OCI-LY3 (cell line): ENCODE data around the gene SMTN.

Experiments used
- H2AFZ ChIP-seq: fragments of 200-600, 300-600 bp; shearing (Covaris generic); 2 replicates; pipeline ENCODE4 v1.6.0; 2014; ENCODE audit warnings: antibody characterized with exemption, low read depth, low read length
- H3K27ac ChIP-seq: fragments of 200-600, 300-600 bp; sonication (generic); 2 replicates; pipeline ENCODE4 v1.5.1; 2014; ENCODE audit warnings: mild to moderate bottlenecking, low read length, moderate library complexity, mixed read lengths
- H3K27me3 ChIP-seq: fragments of 200-600, 300-600 bp; sonication (generic); 2 replicates; pipeline ENCODE4 v1.6.1; 2014; ENCODE audit warnings: low read depth, low read length, mixed read lengths
- H3K36me3 ChIP-seq: fragments of 200-600, 300-600 bp; sonication (generic); replicated peaks from 2 replicates; pipeline ENCODE3; 2014; ENCODE audit warnings: low read depth, low read length, mixed read lengths
- H3K4me1 ChIP-seq: fragments of 300-600, 200-600 bp; sonication (generic); 2 replicates; pipeline ENCODE4 v1.6.1; 2014; ENCODE audit warnings: low read length, mixed read lengths
- H3K4me2 ChIP-seq: fragments of 200-600, 300-600 bp; sonication (generic); 2 replicates; pipeline ENCODE4 v1.6.1; 2014; ENCODE audit warnings: low read length, mixed read lengths
- H3K4me3 ChIP-seq: fragments of 300-600, 200-600 bp; sonication (generic); 2 replicates; pipeline ENCODE4 v1.5.1; 2014; ENCODE audit warnings: antibody characterized with exemption, mild to moderate bottlenecking, low read length, moderate library complexity
- H3K79me2 ChIP-seq: fragments of 300-600, 200-600 bp; shearing (Covaris generic); 2 replicates; pipeline ENCODE4 v1.6.1; 2014; ENCODE audit warnings: mild to moderate bottlenecking, low read length, mixed read lengths
- H3K9ac ChIP-seq: fragments of 300-600, 200-600 bp; shearing (Covaris generic); 2 replicates; pipeline ENCODE4 v1.6.0; 2014; ENCODE audit warnings: mild to moderate bottlenecking, low read length, moderate library complexity
- H3K9me3 ChIP-seq: fragments of 200-600, 300-600 bp; shearing (Covaris generic); 2 replicates; pipeline ENCODE4 v1.6.1; 2014; ENCODE audit warnings: low read length, mixed read lengths; ENCODE audit not compliant: insufficient read depth
- H4K20me1 ChIP-seq: fragments of 200-600, 300-600 bp; sonication (generic); 2 replicates; pipeline ENCODE4 v1.6.1; 2016; ENCODE audit warnings: low read length, mixed read lengths; ENCODE audit not compliant: insufficient read depth
- EZH2phosphoT487 ChIP-seq: fragments of 200-600 bp; shearing (Covaris generic); IDR thresholded peaks from 2 replicates; pipeline ENCODE4 v1.6.1; 2018; ENCODE audit warnings: antibody characterized with exemption, mixed run types, low read depth
- TF ChIP-seq, protein P1 (sequence below): fragments of 200-600, 300-600 bp; sonication (generic); IDR thresholded peaks from 2 replicates; pipeline ENCODE4 v1.5.1; 2014; ENCODE audit warnings: antibody characterized with exemption, low read length, low read depth

The SMTN gene

DNA sequence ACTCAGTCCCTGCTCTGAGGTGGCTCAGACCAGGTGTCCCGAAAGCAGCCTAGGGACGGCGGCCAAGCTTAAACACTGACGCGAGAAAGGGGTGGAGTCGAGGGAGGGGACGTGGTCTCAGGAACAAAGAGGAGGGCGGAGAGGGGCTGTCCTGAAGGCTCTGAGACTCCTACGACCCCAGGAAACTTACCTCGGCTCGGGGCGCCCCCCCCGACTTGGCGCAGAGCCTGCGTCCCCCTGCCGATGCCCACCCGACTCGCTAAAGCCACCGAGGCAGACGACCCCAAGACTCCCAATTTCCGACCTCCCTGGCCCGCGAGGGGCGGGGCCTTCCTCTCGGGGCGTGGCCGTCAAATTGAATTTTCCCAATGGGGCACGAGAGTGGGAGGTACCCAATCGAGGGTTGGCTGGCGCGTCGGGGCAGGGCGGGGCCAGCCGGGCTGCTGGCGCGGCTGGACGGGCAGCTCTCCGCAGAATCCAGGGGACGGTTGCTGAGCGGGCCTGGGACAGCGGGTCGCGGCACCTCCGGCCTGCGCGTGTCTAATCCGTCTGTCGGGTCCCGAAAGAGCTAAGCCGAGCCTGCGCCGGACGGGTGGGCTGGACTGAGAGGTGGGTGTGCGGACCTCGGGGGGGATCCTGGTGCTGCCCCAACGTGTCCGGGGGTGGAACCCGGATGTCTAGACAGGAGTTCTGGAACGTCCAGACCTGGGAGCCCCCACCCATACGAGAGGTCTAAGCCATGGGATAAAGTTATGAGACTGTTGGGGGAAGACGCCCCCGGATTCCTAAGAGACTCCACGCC lies at the start of gene SMTN:
TSS of gene SMTN (plus strand) at position 471 of the 802 bp plus-strand sequence. CDS start 1,941 bp downstream, outside the sequence.
- Histone ChIP-seq H3K79me2 (peaks cover 20% of the 10 kb centered on the region), H3K4me3 (peak within 1 kb of the TSS; percentile 86), H3K9me3 (no peaks in the 10 kb centered on the region), H4K20me1 (no peaks in the 10 kb centered on the region), H3K27ac (peak within 1 kb of the TSS; percentile 33), H3K36me3 (no peaks in the 10 kb centered on the region), H2AFZ (peak within 1 kb of the TSS; percentile 68; the same call in 1 of the 2 replicates), H3K4me2 (peak within 1 kb of the TSS; percentile 93), H3K27me3 (no peaks in the 10 kb centered on the region), H3K9ac (peak within 1 kb of the TSS; percentile 76), H3K4me1 (peaks cover 35% of the 10 kb centered on the region)
- TF ChIP-seq, protein P1, sequence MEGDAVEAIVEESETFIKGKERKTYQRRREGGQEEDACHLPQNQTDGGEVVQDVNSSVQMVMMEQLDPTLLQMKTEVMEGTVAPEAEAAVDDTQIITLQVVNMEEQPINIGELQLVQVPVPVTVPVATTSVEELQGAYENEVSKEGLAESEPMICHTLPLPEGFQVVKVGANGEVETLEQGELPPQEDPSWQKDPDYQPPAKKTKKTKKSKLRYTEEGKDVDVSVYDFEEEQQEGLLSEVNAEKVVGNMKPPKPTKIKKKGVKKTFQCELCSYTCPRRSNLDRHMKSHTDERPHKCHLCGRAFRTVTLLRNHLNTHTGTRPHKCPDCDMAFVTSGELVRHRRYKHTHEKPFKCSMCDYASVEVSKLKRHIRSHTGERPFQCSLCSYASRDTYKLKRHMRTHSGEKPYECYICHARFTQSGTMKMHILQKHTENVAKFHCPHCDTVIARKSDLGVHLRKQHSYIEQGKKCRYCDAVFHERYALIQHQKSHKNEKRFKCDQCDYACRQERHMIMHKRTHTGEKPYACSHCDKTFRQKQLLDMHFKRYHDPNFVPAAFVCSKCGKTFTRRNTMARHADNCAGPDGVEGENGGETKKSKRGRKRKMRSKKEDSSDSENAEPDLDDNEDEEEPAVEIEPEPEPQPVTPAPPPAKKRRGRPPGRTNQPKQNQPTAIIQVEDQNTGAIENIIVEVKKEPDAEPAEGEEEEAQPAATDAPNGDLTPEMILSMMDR, result 0 out of 2 replicates have a peak, but pooled peaks have one; percentile 20
- TF ChIP-seq EZH2phosphoT487, result no peak

DNA sequence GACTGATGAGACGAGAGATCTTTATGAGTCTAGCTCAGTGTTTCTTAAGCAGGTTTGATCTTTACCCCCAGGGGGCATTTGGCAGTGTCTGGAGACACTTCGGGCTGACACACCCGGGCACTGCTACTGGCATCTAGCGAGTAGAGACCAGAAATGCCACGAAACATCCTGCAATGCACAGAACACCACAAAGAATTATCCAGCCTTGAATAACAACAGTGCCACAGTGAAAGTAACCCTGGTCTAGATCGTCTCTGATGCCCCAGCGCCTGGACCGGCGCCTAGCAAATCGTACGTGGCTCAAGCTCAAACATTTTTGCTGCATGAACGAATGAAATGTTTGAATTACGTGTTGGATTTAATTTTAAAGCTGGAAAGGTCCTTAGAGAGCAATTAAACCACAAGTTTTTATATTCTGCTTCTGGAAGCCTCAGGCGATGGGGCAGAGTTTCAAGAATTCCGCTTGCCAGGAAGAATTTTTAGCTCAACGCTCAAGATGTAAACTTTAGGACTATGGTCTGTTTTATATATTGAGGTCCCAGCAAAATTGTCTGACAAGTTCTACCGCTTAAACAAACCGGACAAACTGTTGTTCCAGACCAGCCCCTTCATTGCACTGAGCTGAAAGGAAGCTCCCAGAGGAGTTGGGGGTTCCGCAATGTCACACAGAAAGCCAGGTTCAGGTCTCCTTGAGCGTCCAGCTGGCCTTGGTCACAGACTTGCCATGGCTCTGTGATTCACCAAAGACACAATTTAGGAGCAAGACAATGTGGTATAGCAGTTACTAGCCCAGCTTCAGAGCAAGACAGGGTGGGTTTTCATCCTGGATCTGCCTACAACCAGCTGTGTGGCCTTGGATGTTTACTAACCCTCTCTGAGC lies 44.2 kb upstream of the SMTN start:
- H3K27ac ChIP-seq, result no peak overlapping the region
- H2AFZ ChIP-seq, result no peak overlapping the region
- H3K36me3 ChIP-seq, result no peaks in the 10 kb centered on the region
- no peaks in the 10 kb centered on the region for H3K4me1 ChIP-seq
- peaks cover 6% of the 10 kb centered on the region; the same call in 1 of the 2 replicates for H3K27me3 ChIP-seq
- H3K4me3 ChIP-seq, result no peak overlapping the region
- no peak overlapping the region for H3K4me2 ChIP-seq
- no peaks in the 10 kb centered on the region for H4K20me1 ChIP-seq
- H3K9ac ChIP-seq, result no peak overlapping the region
- H3K79me2 ChIP-seq, result no peaks in the 10 kb centered on the region
- TF ChIP-seq, protein P1, result no peak
- TF ChIP-seq EZH2phosphoT487, result no peak
- no peaks in the 10 kb centered on the region for H3K9me3 ChIP-seq

DNA sequence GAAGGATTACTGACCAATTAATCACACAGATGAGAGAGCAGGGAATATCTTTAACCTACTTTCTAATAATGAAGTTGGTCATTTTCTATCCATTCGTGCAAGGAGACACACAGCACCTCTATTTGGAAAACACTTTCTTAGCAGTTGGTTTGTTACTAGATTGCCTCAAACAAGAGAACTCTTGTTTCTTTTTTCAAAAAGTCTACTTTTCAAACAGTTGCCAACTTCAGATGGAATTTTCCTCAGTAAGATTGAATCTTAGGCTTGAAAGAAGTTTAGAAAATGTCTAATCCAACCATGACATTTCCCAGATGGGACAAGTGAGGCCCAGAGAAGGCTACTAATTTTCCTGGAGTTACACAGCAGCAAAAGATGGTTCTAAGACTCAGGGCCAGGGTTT lies 42.4 kb upstream of the SMTN start:
- H3K9ac ChIP-seq, result no peak overlapping the region
- no peak overlapping the region for H3K4me2 ChIP-seq

More for the DNA sequence above, 42.4 kb upstream of the SMTN start:
- Histone ChIP-seq H3K79me2 (no peaks in the 10 kb centered on the region), H3K4me3 (no peak overlapping the region), H3K36me3 (no peaks in the 10 kb centered on the region), H3K9me3 (no peaks in the 10 kb centered on the region), H4K20me1 (no peaks in the 10 kb centered on the region), H3K27ac (no peak overlapping the region), H3K4me1 (no peaks in the 10 kb centered on the region), H3K27me3 (peaks cover 6% of the 10 kb centered on the region; the same call in 1 of the 2 replicates), H2AFZ (no peak overlapping the region)
- TF ChIP-seq, protein P1, result no peak
- no peak for TF ChIP-seq EZH2phosphoT487
